Measurements from ENCODE around the gene RMND5B. TPM values are rescaled to one million over a fixed set of nuclear protein-coding genes. Genes with fewer than 3 reads are reported as not detected.
"Not testable (repeated sequence)": the region's sequence is repeated elsewhere in the genome, so short reads cannot be mapped to it uniquely, and the experiment has no call there.

The RMND5B gene
- total RNA-seq, 1 donor from 2014 or later, result 44.7 TPM

GRCh38 chr5:178123966-178124925, 6.6 kb upstream of the RMND5B start:
- TF ChIP-seq CTCF (IDR thresholded peaks at IDR 0.05), result no peak
- intact Hi-C loops (cut with DNase I), result no loop called here
- Histone ChIP-seq H3K4me3 (no peak overlapping the region), H3K4me1 (no peaks in the 10 kb centered on the region), H3K36me3 (no peaks in the 10 kb centered on the region), H3K9me3 (no peaks in the 10 kb centered on the region), H3K27ac (no peak overlapping the region), H3K27me3 (peaks cover 4% of the 10 kb centered on the region)
- no peak for DNase-seq
- ATAC-seq, result no peak

- Histone ChIP-seq H3K4me3 (no peak overlapping the region), H3K36me3 (no peaks in the 10 kb centered on the region), H3K27me3 (peaks cover 4% of the 10 kb centered on the region), H3K4me1 (no peaks in the 10 kb centered on the region), H3K9me3 (no peaks in the 10 kb centered on the region), H3K27ac (no peak overlapping the region)
- no peak for ATAC-seq
- DNase-seq, result no peak
- intact Hi-C loops (cut with DNase I), result no loop called here
- TF ChIP-seq CTCF (IDR thresholded peaks at IDR 0.05), result no peak
Observed at GRCh38 chr5:178125253-178125906, 5.4 kb upstream of the RMND5B start.

- intact Hi-C loops (cut with DNase I), result no loop called here
- no peak for TF ChIP-seq CTCF (IDR thresholded peaks at IDR 0.05)
- H3K27me3 ChIP-seq, result peaks cover 4% of the 10 kb centered on the region
- no peaks in the 10 kb centered on the region for H3K9me3 ChIP-seq
- H3K27ac ChIP-seq, result no peak overlapping the region
- no peaks in the 10 kb centered on the region for H3K36me3 ChIP-seq
- no peak overlapping the region for H3K4me3 ChIP-seq
- ATAC-seq (no peak), DNase-seq (no peak)
- peaks cover 1% of the 10 kb centered on the region for H3K4me1 ChIP-seq
Observed at GRCh38 chr5:178126556-178126955, 4.3 kb upstream of the RMND5B start.

- H3K27me3 ChIP-seq; H3K27ac ChIP-seq; DNase-seq; H3K36me3 ChIP-seq; ATAC-seq; intact Hi-C loops (cut with DNase I); H3K4me3 ChIP-seq; H3K9me3 ChIP-seq: not testable (repeated sequence)
- peaks cover 10% of the 10 kb centered on the region for H3K4me1 ChIP-seq
Observed at GRCh38 chr5:178127300-178128009, 3.4 kb upstream of the RMND5B start.

GRCh38 chr5:178129296-178129695, 1.5 kb upstream of the RMND5B start:
- H3K9me3 ChIP-seq, result no peaks in the 10 kb centered on the region
- no peaks in the 10 kb centered on the region for H3K27me3 ChIP-seq
- DNase-seq (no peak), ATAC-seq (no peak)
- TF ChIP-seq CTCF (IDR thresholded peaks at IDR 0.05), result no peak
- H3K36me3 ChIP-seq, result peaks cover 6% of the 10 kb centered on the region
- H3K4me1 ChIP-seq, result peaks cover 10% of the 10 kb centered on the region
- H3K27ac ChIP-seq, result no peak overlapping the region
- H3K4me3 ChIP-seq, result no peak overlapping the region
- intact Hi-C loops (cut with DNase I), result no loop called here

GRCh38 chr5:178130234-178130575, 609 bp upstream of the RMND5B start:
- H3K9me3 ChIP-seq; ATAC-seq; DNase-seq; intact Hi-C loops (cut with DNase I); H3K27me3 ChIP-seq: not testable (repeated sequence)
- Histone ChIP-seq H3K4me3 (peak overlapping the region; percentile 90), H3K36me3 (peaks cover 12% of the 10 kb centered on the region), H3K4me1 (peaks cover 10% of the 10 kb centered on the region), H3K27ac (peak overlapping the region; percentile 89)

All from upper lobe of right lung (tissue), 1 donor.